K562 (cell line): ENCODE data around the gene EPB41L1. TPM values are rescaled to one million over a fixed set of nuclear protein-coding genes. Genes with fewer than 3 reads are reported as not detected.
A peak's percentile ranks its signal among the peaks of the same experiment; 100 is the strongest.

ENCODE experiments used
- CBX3 ChIP-seq, 2 experiments: IDR thresholded peaks; 1 replicate in 1 of 2; 2 replicates in 1 of 2; pipeline ENCODE4 v1.6.1; 2012; ENCODE audit warnings: inconsistent platforms in 2 of 2, low read length in 2 of 2, borderline replicate concordance in 1 of 2, control low read depth in 1 of 2
- CREB1 ChIP-seq, 2 experiments: sonication (generic) in 1 of 2; formaldehyde crosslinking in 1 of 2; IDR thresholded peaks; 2 replicates each; pipeline versions ENCODE4 v1.6.1 to v1.8.0; 2012 to 2022; ENCODE audit warnings: inconsistent platforms in 1 of 2, mild to moderate bottlenecking in 1 of 2, missing genetic modification reagents in 1 of 2, moderate library complexity in 1 of 2
- CREBBP ChIP-seq: IDR thresholded peaks from one replicate; pipeline ENCODE4 v1.6.1; 2012; ENCODE audit warnings: low read depth, mild to moderate bottlenecking, control low read depth, inconsistent platforms, low read length
- ELF2 ChIP-seq: fragments of 250-450 bp; sonication (Bioruptor Pico); IDR thresholded peaks from 2 replicates; pipeline ENCODE4 v1.5.0; 2021; ENCODE audit warnings: mild to moderate bottlenecking
- ESRRA ChIP-seq: fragments of 450-650 bp; IDR thresholded peaks from 2 replicates; pipeline ENCODE4 v1.6.1; 2014; ENCODE audit warnings: low read depth, mild to moderate bottlenecking, moderate library complexity, borderline replicate concordance
- MTA1 ChIP-seq: fragments of 450-650 bp; IDR thresholded peaks from 2 replicates; pipeline ENCODE4 v1.6.1; 2017; ENCODE audit warnings: borderline replicate concordance
- NFIX ChIP-seq: fragments of 250-450 bp; sonication (Bioruptor Pico); IDR thresholded peaks from 2 replicates; pipeline ENCODE4 v1.4.0; 2020; ENCODE audit warnings: low read depth, mild to moderate bottlenecking, moderate library complexity
- NR0B1 ChIP-seq: fragments of 450-650 bp; IDR thresholded peaks from one replicate; pipeline ENCODE4 v1.6.1; 2018; ENCODE audit warnings: mild to moderate bottlenecking, moderate library complexity; ENCODE audit not compliant: partially characterized antibody
- NR1H2 ChIP-seq: sonication (generic); formaldehyde crosslinking; IDR thresholded peaks from 2 replicates; pipeline ENCODE4 v1.4.0; 2020; ENCODE audit warnings: mild to moderate bottlenecking, missing genetic modification reagents
- NRF1 ChIP-seq, 2 experiments: fragments of 450-650 bp; IDR thresholded peaks in 1 of 2; conservative IDR thresholded peaks in 1 of 2; 2 replicates each; pipeline ENCODE4 v1.6.1; 2014; ENCODE audit warnings: mild to moderate bottlenecking in 2 of 2
- PHB ChIP-seq: fragments of 250-450 bp; sonication (Bioruptor Pico); IDR thresholded peaks from 2 replicates; pipeline ENCODE4 v1.5.0; 2021
- PKNOX1 ChIP-seq: fragments of 450-650 bp; IDR thresholded peaks from 2 replicates; pipeline ENCODE4 v1.6.1; 2016
- POLR3A ChIP-seq: IDR thresholded peaks from 2 replicates; pipeline ENCODE4 v1.6.1; 2011; ENCODE audit warnings: borderline replicate concordance, mild to moderate bottlenecking, moderate library complexity; ENCODE audit not compliant: insufficient read length, insufficient read depth; ENCODE audit errors: extremely low read depth
- PYGO2 ChIP-seq: fragments of 450-650 bp; IDR thresholded peaks from 2 replicates; pipeline ENCODE4 v1.6.1; 2016; ENCODE audit warnings: mild to moderate bottlenecking, missing genetic modification characterization, moderate library complexity, missing compliant biosample characterization
- RCOR1 ChIP-seq, 2 experiments: IDR thresholded peaks; 2 replicates each; pipeline ENCODE4 v1.6.1; 2012; ENCODE audit warnings: low read depth in 2 of 2, low read length in 2 of 2, borderline replicate concordance in 1 of 2, improper control_type of control experiment in 1 of 2
- SMC3 ChIP-seq: conservative IDR thresholded peaks from 2 replicates; pipeline ENCODE4 v1.6.1; 2011; ENCODE audit warnings: low read depth, low read length, improper control_type of control experiment; ENCODE audit not compliant: insufficient read depth
- SRSF3 ChIP-seq: fragments of 200-400 bp; formaldehyde crosslinking; IDR thresholded peaks from 2 replicates; pipeline ENCODE4 v1.6.1; 2016; ENCODE audit warnings: mild to moderate bottlenecking, low read length, moderate library complexity; ENCODE audit not compliant: insufficient read depth
- WHSC1 ChIP-seq: IDR thresholded peaks from one replicate; pipeline ENCODE4 v1.6.1; 2012; ENCODE audit warnings: low read length, control low read depth, inconsistent platforms
- ZEB2 ChIP-seq: fragments of 450-650 bp; IDR thresholded peaks from 2 replicates; pipeline ENCODE4 v1.6.1; 2016
- ZNF431 ChIP-seq: sonication (generic); formaldehyde crosslinking; IDR thresholded peaks from 2 replicates; pipeline ENCODE4 v1.8.0; 2022; ENCODE audit warnings: mild to moderate bottlenecking, missing genetic modification reagents
- ZNF444 ChIP-seq: fragments of 250-450 bp; sonication (Bioruptor Pico); IDR thresholded peaks from 2 replicates; pipeline ENCODE4 v1.4.0; 2020; ENCODE audit warnings: mild to moderate bottlenecking, moderate library complexity
- ZNF507 ChIP-seq: conservative IDR thresholded peaks from 2 replicates; pipeline ENCODE4 v1.6.1; 2017; ENCODE audit warnings: missing genetic modification characterization, missing compliant biosample characterization
- ZNF512 ChIP-seq: IDR thresholded peaks from 2 replicates; pipeline ENCODE4 v1.6.1; 2016; ENCODE audit warnings: missing genetic modification characterization, missing compliant biosample characterization
- ZNF707 ChIP-seq: fragments of 250-450 bp; sonication (Bioruptor Pico); conservative IDR thresholded peaks from 2 replicates; pipeline ENCODE4 v1.8.0; 2022; ENCODE audit warnings: inconsistent platforms, mild to moderate bottlenecking, moderate library complexity
- ZNF778 ChIP-seq: fragments of 450-650 bp; formaldehyde crosslinking; IDR thresholded peaks from 2 replicates; pipeline ENCODE4 v1.4.0; 2020; ENCODE audit warnings: mild to moderate bottlenecking, moderate library complexity
- polyA plus RNA-seq, 8 experiments: library from polyadenylated mRNA; depleted of rRNA in 4 of 8; stranded (reverse) in 5 of 8; unstranded in 3 of 8; fragments of >200 nt; fragmentation: Nextera tagmentation in 2 of 8; fragmentation: Illumina TruSeq in 1 of 8; extraction: Ambion mirVana in 2 of 8; extraction: Trizol in 1 of 8; gene quantifications; 2 replicates each; pipeline versions ENCODE4 v1.2.1 to v1.2.3, GENCODE V29; 2011 to 2014; ENCODE audit warnings: inconsistent platforms in 1 of 8, missing spikeins in 1 of 8
- total RNA-seq, 7 experiments: library from RNA; depleted of rRNA in 6 of 7; stranded (reverse); fragments of >200 nt in 6 of 7; fragmentation: Illumina TruSeq in 2 of 7; extraction: Trizol in 2 of 7; gene quantifications; 2 replicates each; pipeline versions ENCODE4 v1.2.1 to v1.2.3, GENCODE V29; 2011 to 2021; ENCODE audit warnings: low replicate concordance in 1 of 7

Gene EPB41L1
- total and polyA plus RNA-seq, 9 of the 15 experiments (the other 6 are each of a cell fraction or from before 2014, with no cell fraction given), result 0.11 to 4.3 (median 1.3) TPM

- TF ChIP-seq PKNOX1, result peak; percentile 47; the same call in 1 of the 2 replicates
- no peak for TF ChIP-seq ZNF431
- peak; percentile 34; the same call in 1 of the 2 replicates for TF ChIP-seq ESRRA
- TF ChIP-seq ZNF512 (tag), result no peak
- no peak for TF ChIP-seq PHB (CRISPR knock-in tag)
- TF ChIP-seq CREB1 (IDR thresholded peaks at IDR 0.05), result 0 out of 2 replicates have a peak, but pooled peaks have one; percentile 31
- TF ChIP-seq CREB1 (CRISPR knock-in tag; IDR thresholded peaks at IDR 0.05), result peak; percentile 69; the same call in 1 of the 2 replicates
- peak in 1 of 2 experiments; percentile 91; a peak in 2 of 3 replicates for TF ChIP-seq CBX3 (IDR thresholded peaks at IDR 0.05; ENCODE audit: borderline replicate concordance in 1 of 2, low read length in 2 of 2)
- TF ChIP-seq ZNF444, result no peak
- TF ChIP-seq ZNF778 (CRISPR knock-in tag), result no peak
- no peak for TF ChIP-seq NFIX (CRISPR knock-in tag)
- TF ChIP-seq NRF1 (conservative IDR thresholded peaks at IDR 0.05 in 1 of 2, IDR thresholded peaks at IDR 0.05 in 1 of 2), result no peak
- no peak for TF ChIP-seq CREBBP
- peak; percentile 60; the same call in 1 of the 2 replicates for TF ChIP-seq MTA1
- TF ChIP-seq SRSF3, result no peak
- peak; percentile 98 for TF ChIP-seq ZEB2
- TF ChIP-seq ZNF707 (CRISPR knock-in tag), result no peak
- peak in 1 of 2 experiments; percentile 67; a peak in 2 of 4 replicates for TF ChIP-seq RCOR1 (IDR thresholded peaks at IDR 0.05; ENCODE audit: borderline replicate concordance in 1 of 2, low read depth in 2 of 2, low read length in 2 of 2)
- no peak for TF ChIP-seq NR0B1
- TF ChIP-seq PYGO2 (tag), result no peak
- no peak for TF ChIP-seq SMC3
- peak; percentile 81; the same call in 1 of the 2 replicates for TF ChIP-seq ELF2
- no peak for TF ChIP-seq NR1H2 (CRISPR knock-in tag)
- TF ChIP-seq ZNF507 (tag), result no peak
- no peak for TF ChIP-seq WHSC1
- TF ChIP-seq POLR3A, result no peak
Observed at GRCh38 chr20:36235892-36236785, 81.6 kb downstream of the EPB41L1 start, which contains the start of gene AAR2 (continued).
